ENCODE data around the gene KCNH5.

DNA sequence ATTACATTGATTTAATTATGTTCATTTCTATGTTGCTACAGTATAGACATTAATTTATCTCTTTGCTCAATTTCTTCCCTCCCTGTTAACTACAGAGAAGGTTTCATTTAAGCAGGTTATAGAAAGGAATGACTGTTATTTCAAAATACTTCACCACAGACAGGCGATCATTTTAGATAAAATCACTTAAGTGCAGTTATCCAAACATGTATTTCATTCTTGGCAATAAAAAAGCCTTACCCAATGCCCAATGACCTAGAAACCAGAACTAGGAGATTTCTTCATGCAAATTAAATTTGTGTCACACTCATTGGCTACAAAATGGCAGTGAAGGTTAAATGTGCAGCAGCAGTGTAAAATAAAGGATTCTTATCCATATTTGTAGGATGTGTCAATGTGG, 266.4 kb downstream of the KCNH5 start:
- TF ChIP-seq, protein P1, sequence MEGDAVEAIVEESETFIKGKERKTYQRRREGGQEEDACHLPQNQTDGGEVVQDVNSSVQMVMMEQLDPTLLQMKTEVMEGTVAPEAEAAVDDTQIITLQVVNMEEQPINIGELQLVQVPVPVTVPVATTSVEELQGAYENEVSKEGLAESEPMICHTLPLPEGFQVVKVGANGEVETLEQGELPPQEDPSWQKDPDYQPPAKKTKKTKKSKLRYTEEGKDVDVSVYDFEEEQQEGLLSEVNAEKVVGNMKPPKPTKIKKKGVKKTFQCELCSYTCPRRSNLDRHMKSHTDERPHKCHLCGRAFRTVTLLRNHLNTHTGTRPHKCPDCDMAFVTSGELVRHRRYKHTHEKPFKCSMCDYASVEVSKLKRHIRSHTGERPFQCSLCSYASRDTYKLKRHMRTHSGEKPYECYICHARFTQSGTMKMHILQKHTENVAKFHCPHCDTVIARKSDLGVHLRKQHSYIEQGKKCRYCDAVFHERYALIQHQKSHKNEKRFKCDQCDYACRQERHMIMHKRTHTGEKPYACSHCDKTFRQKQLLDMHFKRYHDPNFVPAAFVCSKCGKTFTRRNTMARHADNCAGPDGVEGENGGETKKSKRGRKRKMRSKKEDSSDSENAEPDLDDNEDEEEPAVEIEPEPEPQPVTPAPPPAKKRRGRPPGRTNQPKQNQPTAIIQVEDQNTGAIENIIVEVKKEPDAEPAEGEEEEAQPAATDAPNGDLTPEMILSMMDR (IDR thresholded peaks at IDR 0.05): no peak
- TF ChIP-seq POLR2A (IDR thresholded peaks at IDR 0.05) (no peak), POLR2AphosphoS5 (IDR thresholded peaks at IDR 0.05) (no peak), EP300 (IDR thresholded peaks at IDR 0.05; ENCODE audit: low read depth) (no peak)
